Hepatocyte (in vitro differentiated cells): Measurements from ENCODE around the gene ERICH2.

Experiments
- CTCF ChIP-seq: fragments of 200-600 bp; sonication (generic); IDR thresholded peaks from 2 replicates; pipeline ENCODE4 v1.5.1; 2016; ENCODE audit warnings: antibody characterized with exemption, mild to moderate bottlenecking; ENCODE audit not compliant: poor library complexity
- EZH2phosphoT487 ChIP-seq: fragments of 200-600 bp; sonication (generic); IDR thresholded peaks from one replicate; pipeline ENCODE4 v1.6.1; 2018; ENCODE audit warnings: antibody characterized with exemption, mild to moderate bottlenecking, low read depth, moderate library complexity; ENCODE audit not compliant: unreplicated experiment, severe bottlenecking

- TF ChIP-seq CTCF (no peak), EZH2phosphoT487 (no peak)
These were observed 3.9 kb downstream of the ERICH2 start for GRCh38 chr2:170774074-170774473.
